GM18909 (cell line): ENCODE data around the gene CPOX.

Experiments used
- ATAC-seq: cut with Tn5 transposase; IDR thresholded peaks from one replicate; pipeline ENCODE4 v1.9.1; 2021; ENCODE audit warnings: mild to moderate bottlenecking; ENCODE audit not compliant: unreplicated experiment, poor library complexity

The CPOX gene

GRCh38 chr3:98545940-98546339 is 47.5 kb downstream of the CPOX start:
- peak; percentile 59 for ATAC-seq

- no peak for ATAC-seq
These were observed 50.8 kb downstream of the CPOX start for GRCh38 chr3:98542623-98543022.

- ATAC-seq: no peak
These were observed 51.7 kb downstream of the CPOX start for GRCh38 chr3:98541695-98542094.

- ATAC-seq: peak; percentile 43
These were observed 53.1 kb downstream of the CPOX start for GRCh38 chr3:98540346-98540745.

GRCh38 chr3:98536456-98537017 is 56.9 kb downstream of the CPOX start:
- peak; percentile 74 for ATAC-seq

- ATAC-seq: no peak
These were observed 58.7 kb downstream of the CPOX start for GRCh38 chr3:98534734-98535133.

- no peak for ATAC-seq
These were observed 59.2 kb downstream of the CPOX start for GRCh38 chr3:98534168-98534567.

GRCh38 chr3:98532709-98533571 is 60.5 kb downstream of the CPOX start:
- no peak for ATAC-seq

- ATAC-seq: no peak
These were observed 61.2 kb downstream of the CPOX start for GRCh38 chr3:98532275-98532637.

GRCh38 chr3:98531622-98532274 is 61.7 kb downstream of the CPOX start, which contains the start of gene GPR15:
GPR15 (plus strand) TSS chr3:98531978; CDS start chr3:98532034, 56 bp downstream.
- ATAC-seq: peak; percentile 38

GRCh38 chr3:98530676-98531075 is 62.7 kb downstream of the CPOX start:
- ATAC-seq: peak; percentile 26

- ATAC-seq: no peak
These were observed 63.5 kb downstream of the CPOX start for GRCh38 chr3:98529856-98530459.
